GM13976 (cell line): ENCODE measurements around the gene SH3GLB1.
A peak's percentile ranks its signal among the peaks of the same experiment; 100 is the strongest.
"Not testable (repeated sequence)": the region's sequence is repeated elsewhere in the genome, so short reads cannot be mapped to it uniquely, and the experiment has no call there.

ENCODE experiments used
- DNase-seq: peaks from one replicate; pipeline ENCODE4 v3.0.0; 2012; ENCODE audit warnings: low spot score
- CTCF ChIP-seq: IDR thresholded peaks from 2 replicates; pipeline ENCODE4 v1.5.1; 2012; ENCODE audit warnings: borderline replicate concordance, mild to moderate bottlenecking; ENCODE audit not compliant: insufficient read depth; ENCODE audit errors: extremely low read depth, missing control alignments, control extremely low read depth
- in situ Hi-C: fragments of 300-500 bp; cut with MboI; formaldehyde crosslinking; loops from one replicate; pipeline ENCODE4 v1.12.0; 2022; ENCODE audit warnings: low sequenced_read_pairs, mixed read lengths, inconsistent platforms; ENCODE audit not compliant: unreplicated experiment

Gene SH3GLB1

GRCh38 chr1:86699186-86699585 is 5.2 kb upstream of the SH3GLB1 start:
- TF ChIP-seq CTCF, result no peak
- no peak for DNase-seq
- in situ Hi-C loops, result no loop called here

DNA sequence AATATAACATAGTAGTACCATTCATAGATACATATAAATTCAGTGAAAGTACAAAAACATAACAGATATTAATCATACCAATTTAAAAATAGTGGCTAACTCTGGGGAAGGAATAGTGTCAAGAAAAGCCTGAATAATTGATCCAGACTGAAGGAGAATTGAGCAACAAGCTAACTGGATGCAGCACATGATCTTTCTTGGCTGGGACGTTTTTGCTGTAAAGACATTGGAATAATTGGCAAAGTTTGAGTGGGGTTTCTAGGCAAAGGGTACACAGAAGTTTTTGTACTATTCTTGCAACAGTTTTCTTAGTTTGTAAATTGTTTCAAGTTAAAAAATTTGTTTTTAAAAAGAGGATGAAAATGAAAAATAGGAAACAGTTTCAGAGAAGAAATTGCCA is 2.6 kb upstream of the SH3GLB1 start:
- DNase-seq, result no peak
- in situ Hi-C loops, result no loop called here
- TF ChIP-seq CTCF, result no peak

DNA sequence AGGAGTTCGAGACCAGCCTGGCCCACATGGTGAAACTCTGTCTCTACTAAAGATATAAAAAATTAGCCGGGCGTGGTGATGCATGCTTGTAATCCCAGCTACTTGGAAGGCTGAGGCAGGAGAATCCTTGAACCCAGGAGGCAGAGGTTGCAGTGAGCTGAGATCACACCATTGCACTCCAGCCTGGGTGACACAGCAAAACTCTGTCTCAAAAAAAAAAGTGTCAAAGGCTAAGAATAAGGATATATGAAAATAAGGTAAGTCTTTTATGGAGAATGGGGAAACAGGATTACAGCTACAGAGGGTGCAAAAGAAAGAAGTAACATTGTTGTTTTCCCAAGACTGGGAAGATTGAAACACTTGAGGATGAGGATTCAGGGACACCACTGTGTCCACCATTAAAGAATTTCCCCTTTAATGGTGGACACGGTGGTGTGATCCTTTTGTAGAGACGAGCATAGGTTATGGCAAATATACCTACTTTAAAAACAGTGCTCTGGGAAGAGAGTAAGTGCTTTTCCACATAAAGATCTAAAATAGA is 1.4 kb upstream of the SH3GLB1 start:
- DNase-seq, in situ Hi-C loops: not testable (repeated sequence)

- in situ Hi-C loops, result no loop called here
- TF ChIP-seq CTCF, result no peak
- peak; percentile 36 for DNase-seq
These were observed 499 bp upstream of the SH3GLB1 start for GRCh38 chr1:86703696-86704457.

- in situ Hi-C loops, result no loop called here
- peak; percentile 58 for DNase-seq
- no peak for TF ChIP-seq CTCF
These were observed 742 bp downstream of the SH3GLB1 start for GRCh38 chr1:86704972-86705664.

DNA sequence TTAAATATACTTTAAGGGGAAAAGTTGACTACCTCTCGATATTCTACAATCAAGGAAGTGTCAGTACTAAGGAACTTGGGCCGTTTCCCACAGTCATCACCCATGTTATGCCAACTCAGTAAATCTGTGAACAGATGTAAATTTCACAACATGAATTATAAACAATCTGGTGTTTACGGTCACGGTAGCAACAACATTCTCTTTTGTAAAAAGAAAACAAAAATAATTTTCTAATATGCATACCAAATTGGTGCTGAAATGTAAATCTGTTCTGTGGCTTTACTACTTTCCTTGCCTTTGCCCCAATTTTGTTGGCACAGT is 1.2 kb downstream of the SH3GLB1 start:
- no peak for DNase-seq
- TF ChIP-seq CTCF, result no peak
- in situ Hi-C loops, result no loop called here

DNA sequence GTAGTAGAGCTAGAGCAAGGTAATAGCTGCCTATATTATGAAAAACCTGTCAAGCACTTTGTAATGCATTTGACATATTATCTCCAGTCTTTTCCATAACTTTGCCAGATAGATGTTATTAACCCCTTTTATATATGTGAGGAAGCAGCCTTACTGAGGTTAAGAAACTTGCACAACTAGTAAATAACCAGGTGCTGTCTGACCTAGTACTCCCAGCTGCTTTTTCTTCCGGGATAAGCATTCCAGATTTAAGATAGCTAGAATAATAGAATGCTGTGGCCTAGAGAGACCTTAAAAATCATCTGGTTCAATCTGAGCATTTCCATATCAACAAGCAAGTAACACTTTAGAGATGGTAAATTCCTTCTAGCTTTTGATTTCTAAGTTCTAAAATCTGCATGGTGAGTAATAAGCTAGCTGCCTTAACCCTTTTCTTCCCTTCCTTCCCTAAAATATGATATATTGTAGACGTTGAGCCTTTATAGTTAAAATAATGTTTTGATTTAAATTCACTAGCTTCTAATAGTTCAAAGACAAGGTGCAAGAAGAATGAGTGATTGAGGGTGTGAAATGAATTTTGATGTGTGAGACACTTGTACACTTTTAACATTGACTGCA is 1.8 kb downstream of the SH3GLB1 start:
- no peak for TF ChIP-seq CTCF
- in situ Hi-C loops, result no loop called here
- no peak for DNase-seq
